ENCODE data around the gene CLECL1. TPM values are rescaled to one million over a fixed set of nuclear protein-coding genes. Genes with fewer than 3 reads are reported as not detected.
A peak's percentile ranks its signal among the peaks of the same experiment; 100 is the strongest.

CLECL1 gene
- total RNA-seq, 1 donor from 2014 or later, result 1.7 TPM

DNA sequence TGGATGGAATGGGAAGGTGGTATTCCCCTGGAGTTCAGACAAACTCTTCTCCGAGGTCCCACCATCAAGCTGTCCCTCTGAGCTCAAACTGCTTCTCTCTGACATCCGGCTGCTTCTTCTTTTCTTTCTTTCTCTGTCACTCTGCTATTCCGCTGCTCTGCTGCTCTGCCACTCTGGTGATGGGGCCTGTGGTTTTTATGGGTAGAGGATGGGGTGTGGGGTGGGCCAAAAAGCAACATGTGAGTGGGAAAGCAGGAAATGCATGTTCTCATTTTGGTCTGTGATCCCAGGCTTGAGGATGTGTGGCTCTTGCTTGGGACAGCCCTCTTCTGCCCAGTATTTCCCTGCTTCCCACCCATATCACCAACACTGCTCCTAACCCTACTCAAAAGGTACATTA is 30.6 kb downstream of the CLECL1 start:
- Histone ChIP-seq H3K36me3 (no peaks in the 10 kb centered on the region), H3K27ac (no peak overlapping the region), H3K4me1 (peaks cover 23% of the 10 kb centered on the region), H3K9me3 (no peaks in the 10 kb centered on the region), H3K4me3 (no peak overlapping the region), H3K27me3 (ENCODE audit: low read depth) (no peaks in the 10 kb centered on the region)
- TF ChIP-seq, protein P1, sequence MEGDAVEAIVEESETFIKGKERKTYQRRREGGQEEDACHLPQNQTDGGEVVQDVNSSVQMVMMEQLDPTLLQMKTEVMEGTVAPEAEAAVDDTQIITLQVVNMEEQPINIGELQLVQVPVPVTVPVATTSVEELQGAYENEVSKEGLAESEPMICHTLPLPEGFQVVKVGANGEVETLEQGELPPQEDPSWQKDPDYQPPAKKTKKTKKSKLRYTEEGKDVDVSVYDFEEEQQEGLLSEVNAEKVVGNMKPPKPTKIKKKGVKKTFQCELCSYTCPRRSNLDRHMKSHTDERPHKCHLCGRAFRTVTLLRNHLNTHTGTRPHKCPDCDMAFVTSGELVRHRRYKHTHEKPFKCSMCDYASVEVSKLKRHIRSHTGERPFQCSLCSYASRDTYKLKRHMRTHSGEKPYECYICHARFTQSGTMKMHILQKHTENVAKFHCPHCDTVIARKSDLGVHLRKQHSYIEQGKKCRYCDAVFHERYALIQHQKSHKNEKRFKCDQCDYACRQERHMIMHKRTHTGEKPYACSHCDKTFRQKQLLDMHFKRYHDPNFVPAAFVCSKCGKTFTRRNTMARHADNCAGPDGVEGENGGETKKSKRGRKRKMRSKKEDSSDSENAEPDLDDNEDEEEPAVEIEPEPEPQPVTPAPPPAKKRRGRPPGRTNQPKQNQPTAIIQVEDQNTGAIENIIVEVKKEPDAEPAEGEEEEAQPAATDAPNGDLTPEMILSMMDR (IDR thresholded peaks at IDR 0.05), result no peak
- DNase-seq (no peak), ATAC-seq (peak; percentile 23 to 26)
- intact Hi-C loops (cut with DNase I), result no loop called here

DNA sequence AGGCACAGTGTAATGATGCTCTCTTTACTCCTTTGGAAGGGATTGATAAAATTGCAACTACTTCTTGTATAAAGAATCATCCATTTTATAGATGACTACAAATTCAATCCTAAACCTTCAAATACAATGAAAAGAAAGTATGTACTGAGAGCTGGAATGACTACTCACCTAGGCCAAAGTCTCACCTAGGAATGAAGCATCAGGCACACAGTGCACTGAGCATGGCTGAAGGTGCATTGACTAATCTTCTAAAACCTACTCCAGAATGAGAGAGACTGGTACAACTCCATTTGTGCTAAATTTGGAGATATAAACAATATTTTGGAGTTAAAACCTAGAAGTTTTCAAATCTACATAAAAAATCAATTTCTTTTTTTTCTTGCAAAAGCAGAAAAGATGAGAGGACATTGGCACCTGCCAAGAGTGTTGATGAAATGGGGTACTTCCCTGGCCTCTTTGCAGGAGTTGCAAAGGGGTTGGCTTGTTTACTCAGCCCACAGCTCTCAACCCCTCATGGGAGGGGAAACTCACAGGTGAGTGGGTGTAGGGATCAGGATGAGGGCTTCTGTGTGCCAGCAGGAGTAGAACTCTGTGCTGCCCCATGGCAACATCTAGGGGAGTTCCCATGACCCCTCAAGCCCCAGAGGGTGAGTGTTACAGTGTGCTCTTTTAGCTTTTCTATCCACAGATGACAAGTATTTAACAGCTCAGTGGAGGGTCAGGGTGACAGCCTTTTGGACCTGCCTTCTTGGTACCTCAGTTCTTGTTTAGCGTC is 31.3 kb downstream of the CLECL1 start:
- no peaks in the 10 kb centered on the region for H3K27me3 ChIP-seq (ENCODE audit: low read depth)
- TF ChIP-seq, protein P1 (IDR thresholded peaks at IDR 0.05), result no peak
- ATAC-seq, result peak; percentile 16 to 19
- no peak for DNase-seq
- peaks cover 23% of the 10 kb centered on the region for H3K4me1 ChIP-seq
- intact Hi-C loops (cut with DNase I), result no loop called here
- no peak overlapping the region for H3K4me3 ChIP-seq
- no peaks in the 10 kb centered on the region for H3K36me3 ChIP-seq
- H3K27ac ChIP-seq, result no peak overlapping the region
- no peaks in the 10 kb centered on the region for H3K9me3 ChIP-seq

DNA sequence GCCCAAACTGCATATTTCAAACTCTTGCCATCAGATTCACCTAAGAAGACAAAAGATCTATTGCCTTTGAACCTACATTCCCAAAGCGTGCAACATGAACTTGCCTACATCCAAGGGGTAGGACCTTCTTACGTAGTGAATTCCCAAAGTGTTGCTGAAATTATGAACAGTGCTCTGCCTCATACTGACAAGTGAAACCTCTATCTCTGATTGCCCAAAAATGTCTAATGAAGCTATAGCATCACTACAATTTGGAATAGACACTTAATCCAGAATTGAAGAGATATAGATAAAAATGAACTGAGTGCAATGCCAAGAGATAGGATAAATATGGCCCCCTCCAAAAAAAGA is 32.3 kb downstream of the CLECL1 start:
- intact Hi-C loops (cut with DNase I), result no loop called here
- no peak overlapping the region for H3K27ac ChIP-seq
- H3K27me3 ChIP-seq (ENCODE audit: low read depth), result no peaks in the 10 kb centered on the region
- peaks cover 23% of the 10 kb centered on the region for H3K4me1 ChIP-seq
- no peaks in the 10 kb centered on the region for H3K36me3 ChIP-seq
- DNase-seq (no peak), ATAC-seq (no peak)
- TF ChIP-seq, protein P1 (IDR thresholded peaks at IDR 0.05), result no peak
- no peak overlapping the region for H3K4me3 ChIP-seq
- no peaks in the 10 kb centered on the region for H3K9me3 ChIP-seq

DNA sequence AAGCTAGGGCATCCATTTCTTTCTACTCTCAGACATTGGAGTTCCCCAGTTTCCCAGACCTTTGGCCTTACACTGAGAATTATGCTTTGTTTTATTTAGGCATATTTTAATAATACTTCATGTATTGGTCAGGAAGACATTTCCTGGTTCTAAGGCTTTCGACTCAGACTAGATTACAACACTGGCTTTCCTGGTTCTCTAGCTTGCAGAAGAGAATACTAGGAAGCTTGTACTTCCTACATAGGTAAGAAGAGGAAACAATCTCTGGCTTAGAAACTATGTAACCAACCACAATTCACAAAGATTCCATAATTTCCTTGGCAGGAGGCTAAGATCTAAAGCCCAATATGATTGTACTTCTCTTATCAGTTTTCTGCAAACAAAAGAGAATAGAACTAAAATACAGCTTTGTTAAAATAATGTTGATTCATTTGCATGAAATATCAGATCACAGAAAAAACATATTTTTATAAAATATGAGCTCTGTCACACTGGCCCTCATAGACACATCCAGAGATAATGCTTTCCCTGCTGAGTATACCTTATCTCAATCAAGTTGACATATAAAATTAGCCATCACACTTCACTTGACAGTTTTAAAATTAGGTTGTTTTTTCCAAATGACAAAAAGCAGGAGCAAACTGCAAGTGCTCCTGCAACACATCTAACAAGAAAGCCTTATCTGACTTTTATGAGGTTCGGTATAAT is 32.8 kb downstream of the CLECL1 start:
- ATAC-seq (peak in 1 of 2 donors; percentile 60), DNase-seq (no peak)
- Histone ChIP-seq H3K4me1 (peaks cover 23% of the 10 kb centered on the region), H3K4me3 (no peak overlapping the region), H3K9me3 (no peaks in the 10 kb centered on the region), H3K36me3 (peaks cover 1% of the 10 kb centered on the region), H3K27me3 (ENCODE audit: low read depth) (no peaks in the 10 kb centered on the region), H3K27ac (no peak overlapping the region)
- TF ChIP-seq, protein P1 (IDR thresholded peaks at IDR 0.05), result no peak
- intact Hi-C loops (cut with DNase I), result no loop called here

DNA sequence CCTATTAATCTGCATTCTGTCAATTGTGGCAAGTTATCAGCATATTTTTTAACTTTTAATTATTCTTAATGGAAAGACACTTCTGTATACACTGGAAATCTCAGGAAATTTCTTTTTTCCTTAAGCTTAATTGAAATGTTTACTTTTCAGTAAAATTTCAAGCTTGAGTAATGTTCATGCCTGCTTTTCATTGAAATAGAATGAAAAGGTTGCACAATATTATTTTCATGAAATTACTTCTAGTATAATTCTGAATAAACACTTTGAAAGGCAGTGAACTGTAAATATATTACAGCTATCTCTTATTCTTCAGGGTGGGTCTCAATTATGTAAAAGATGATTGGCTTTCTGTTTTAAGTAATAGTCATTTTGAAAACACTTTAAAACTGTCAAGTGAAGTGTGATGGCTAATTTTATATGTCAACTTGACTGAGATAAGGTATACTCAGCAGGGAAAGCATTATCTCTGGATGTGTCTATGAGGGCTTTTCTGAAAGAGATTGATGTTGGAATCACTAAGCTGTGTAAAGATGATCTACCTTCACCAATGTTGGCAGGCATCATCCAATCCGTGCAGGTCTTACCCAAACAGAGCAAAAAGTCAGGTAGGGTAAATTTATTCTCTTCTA is 33.5 kb downstream of the CLECL1 start:
- Histone ChIP-seq H3K27ac (no peak overlapping the region), H3K9me3 (no peaks in the 10 kb centered on the region), H3K36me3 (peaks cover 5% of the 10 kb centered on the region), H3K4me1 (peaks cover 28% of the 10 kb centered on the region), H3K27me3 (ENCODE audit: low read depth) (no peaks in the 10 kb centered on the region), H3K4me3 (no peak overlapping the region)
- DNase-seq, result no peak
- ATAC-seq, result no peak
- TF ChIP-seq, protein P1 (IDR thresholded peaks at IDR 0.05), result no peak
- intact Hi-C loops (cut with DNase I), result no loop called here

Data from lower lobe of right lung (tissue), 2 donors.